ENCODE measurements around the gene GBP7. TPM values are rescaled to one million over a fixed set of nuclear protein-coding genes. Genes with fewer than 3 reads are reported as not detected.

The GBP7 gene
- total and polyA plus RNA-seq, 4 donors, result 0.89 to 27.8 (median 16.8) TPM

- Histone ChIP-seq H3K4me1 (ENCODE audit: control insufficient read depth in 4 of 4, insufficient read depth in 4 of 4, low read length in 3 of 4) (no peaks in the 10 kb centered on the region), H3K27ac (ENCODE audit: low read depth in 1 of 2, low read length in 2 of 2) (no peak overlapping the region), H3K36me3 (ENCODE audit: control insufficient read depth in 4 of 4, insufficient read depth in 3 of 4, low read depth in 1 of 4, low read length in 3 of 4) (peaks cover 0 to 30% (median 19%) of the 10 kb centered on the region in 4 donors), H3K9ac (ENCODE audit: low read depth in 1 of 2, low read length in 2 of 2) (no peak overlapping the region), H3K9me3 (ENCODE audit: control insufficient read depth in 4 of 4, low read length in 3 of 4) (no peaks in the 10 kb centered on the region), H3K27me3 (ENCODE audit: control insufficient read depth in 4 of 4, insufficient read depth in 4 of 4, low read length in 3 of 4) (no peaks in the 10 kb centered on the region), H3K4me3 (ENCODE audit: low read depth in 1 of 3, low read length in 3 of 3) (no peak overlapping the region)
- no peak for TF ChIP-seq RAD21 (IDR thresholded peaks at IDR 0.05)
- no peak for TF ChIP-seq RXRA (IDR thresholded peaks at IDR 0.05)
- TF ChIP-seq ZBTB33 (IDR thresholded peaks at IDR 0.05), result no peak
- no peak for TF ChIP-seq ATF3 (IDR thresholded peaks at IDR 0.05)
- TF ChIP-seq EGR1 (IDR thresholded peaks at IDR 0.05; ENCODE audit: low read depth in 2 of 2), result no peak
- TF ChIP-seq YY1 (IDR thresholded peaks at IDR 0.05), result no peak
- TF ChIP-seq HNF4G (IDR thresholded peaks at IDR 0.05), result no peak
- no peak for TF ChIP-seq JUND (IDR thresholded peaks at IDR 0.05)
- no peak for TF ChIP-seq MAX (IDR thresholded peaks at IDR 0.05)
- no peak for TF ChIP-seq SP1 (IDR thresholded peaks at IDR 0.05)
- no peak for TF ChIP-seq FOXA1 (IDR thresholded peaks at IDR 0.05)
- TF ChIP-seq REST (IDR thresholded peaks at IDR 0.05), result no peak
- no peak for TF ChIP-seq FOXA2 (IDR thresholded peaks at IDR 0.05)
- TF ChIP-seq HNF4A (conservative IDR thresholded peaks at IDR 0.05), result no peak
- TF ChIP-seq TAF1 (conservative IDR thresholded peaks at IDR 0.05), result no peak
- WGBS, result 96% methylated on average over 2 of the region's 2 CpGs
- DNase-seq (ENCODE audit: low spot score), result no peak
These were observed 32.3 kb downstream of the GBP7 start for GRCh38 chr1:89143484-89143883.

- Histone ChIP-seq H3K36me3 (ENCODE audit: control insufficient read depth in 4 of 4, insufficient read depth in 3 of 4, low read depth in 1 of 4, low read length in 3 of 4) (peaks cover 0 to 19% (median 15%) of the 10 kb centered on the region in 4 donors), H3K9ac (ENCODE audit: low read depth in 1 of 2, low read length in 2 of 2) (no peak overlapping the region), H3K9me3 (ENCODE audit: control insufficient read depth in 4 of 4, low read length in 3 of 4) (no peaks in the 10 kb centered on the region), H3K27ac (ENCODE audit: low read depth in 1 of 2, low read length in 2 of 2) (no peak overlapping the region), H3K4me1 (ENCODE audit: control insufficient read depth in 4 of 4, insufficient read depth in 4 of 4, low read length in 3 of 4) (no peaks in the 10 kb centered on the region), H3K27me3 (ENCODE audit: control insufficient read depth in 4 of 4, insufficient read depth in 4 of 4, low read length in 3 of 4) (no peaks in the 10 kb centered on the region), H3K4me3 (ENCODE audit: low read depth in 1 of 3, low read length in 3 of 3) (no peak overlapping the region)
- no peak for TF ChIP-seq CTCF (IDR thresholded peaks at IDR 0.05; ENCODE audit: low read depth, low read length, missing input control)
- TF ChIP-seq REST (IDR thresholded peaks at IDR 0.05), result no peak
- no peak for TF ChIP-seq FOXA2 (IDR thresholded peaks at IDR 0.05)
- TF ChIP-seq GABPA (IDR thresholded peaks at IDR 0.05 in 1 of 2, conservative IDR thresholded peaks at IDR 0.05 in 1 of 2), result no peak
- TF ChIP-seq NR2F2 (IDR thresholded peaks at IDR 0.05), result no peak
- DNase-seq (ENCODE audit: low spot score), result no peak
- WGBS, result 92% methylated on average over 4 of the region's 4 CpGs
These were observed 33.6 kb downstream of the GBP7 start for GRCh38 chr1:89142160-89142559.

Measured in liver (tissue), 9 donors.